AG09309 (cell line): Measurements from ENCODE around the gene WDFY2.

Source experiments
- DNase-seq: peaks from one replicate; pipeline ENCODE4 v3.0.0-alpha.2; 2010; ENCODE audit warnings: low read depth
- H3K4me3 ChIP-seq: 2 replicates; pipeline ENCODE4 v1.5.1; 2011; ENCODE audit warnings: mild to moderate bottlenecking, low read depth, low read length, moderate library complexity; ENCODE audit not compliant: control insufficient read depth
- TF ChIP-seq, protein P1 (sequence below): IDR thresholded peaks from 2 replicates; pipeline ENCODE4 v1.5.1; 2011; ENCODE audit warnings: mild to moderate bottlenecking, low read depth, low read length, inconsistent platforms; ENCODE audit not compliant: insufficient read depth, control insufficient read depth; ENCODE audit errors: missing control alignments

WDFY2 gene

DNA sequence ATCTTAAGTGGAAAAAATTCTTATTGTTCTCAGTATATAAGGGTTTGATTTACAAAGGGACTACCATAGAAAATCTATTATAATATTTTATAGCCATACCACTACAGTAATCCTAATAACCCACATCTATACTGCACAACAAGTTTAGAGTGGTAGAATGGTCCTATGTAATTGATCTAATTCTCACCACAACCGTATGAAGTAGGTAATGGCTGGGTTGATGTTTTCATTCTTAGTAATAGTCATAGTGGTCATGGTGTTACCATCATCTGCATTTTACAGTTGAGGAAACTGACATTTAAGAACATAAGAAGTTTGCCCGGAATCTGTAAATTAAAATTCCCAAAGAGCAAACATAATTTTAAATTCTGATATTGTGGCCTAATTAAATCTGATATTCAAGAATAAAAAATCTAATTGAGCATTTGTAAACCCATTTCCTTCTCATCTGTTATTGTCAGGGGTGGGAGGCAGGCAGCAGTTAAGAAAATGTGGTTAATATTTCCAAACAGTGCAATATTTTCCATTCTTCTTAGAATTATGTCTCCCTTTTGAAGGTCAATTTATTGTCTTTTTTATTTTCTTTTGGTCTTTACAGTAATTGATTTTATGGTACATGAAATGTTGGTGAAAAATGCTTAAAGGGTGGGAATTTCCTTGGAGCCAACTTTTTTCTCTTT, 154.1 kb downstream of the WDFY2 start:
- no peak for DNase-seq
- TF ChIP-seq, protein P1, sequence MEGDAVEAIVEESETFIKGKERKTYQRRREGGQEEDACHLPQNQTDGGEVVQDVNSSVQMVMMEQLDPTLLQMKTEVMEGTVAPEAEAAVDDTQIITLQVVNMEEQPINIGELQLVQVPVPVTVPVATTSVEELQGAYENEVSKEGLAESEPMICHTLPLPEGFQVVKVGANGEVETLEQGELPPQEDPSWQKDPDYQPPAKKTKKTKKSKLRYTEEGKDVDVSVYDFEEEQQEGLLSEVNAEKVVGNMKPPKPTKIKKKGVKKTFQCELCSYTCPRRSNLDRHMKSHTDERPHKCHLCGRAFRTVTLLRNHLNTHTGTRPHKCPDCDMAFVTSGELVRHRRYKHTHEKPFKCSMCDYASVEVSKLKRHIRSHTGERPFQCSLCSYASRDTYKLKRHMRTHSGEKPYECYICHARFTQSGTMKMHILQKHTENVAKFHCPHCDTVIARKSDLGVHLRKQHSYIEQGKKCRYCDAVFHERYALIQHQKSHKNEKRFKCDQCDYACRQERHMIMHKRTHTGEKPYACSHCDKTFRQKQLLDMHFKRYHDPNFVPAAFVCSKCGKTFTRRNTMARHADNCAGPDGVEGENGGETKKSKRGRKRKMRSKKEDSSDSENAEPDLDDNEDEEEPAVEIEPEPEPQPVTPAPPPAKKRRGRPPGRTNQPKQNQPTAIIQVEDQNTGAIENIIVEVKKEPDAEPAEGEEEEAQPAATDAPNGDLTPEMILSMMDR, result no peak

DNA sequence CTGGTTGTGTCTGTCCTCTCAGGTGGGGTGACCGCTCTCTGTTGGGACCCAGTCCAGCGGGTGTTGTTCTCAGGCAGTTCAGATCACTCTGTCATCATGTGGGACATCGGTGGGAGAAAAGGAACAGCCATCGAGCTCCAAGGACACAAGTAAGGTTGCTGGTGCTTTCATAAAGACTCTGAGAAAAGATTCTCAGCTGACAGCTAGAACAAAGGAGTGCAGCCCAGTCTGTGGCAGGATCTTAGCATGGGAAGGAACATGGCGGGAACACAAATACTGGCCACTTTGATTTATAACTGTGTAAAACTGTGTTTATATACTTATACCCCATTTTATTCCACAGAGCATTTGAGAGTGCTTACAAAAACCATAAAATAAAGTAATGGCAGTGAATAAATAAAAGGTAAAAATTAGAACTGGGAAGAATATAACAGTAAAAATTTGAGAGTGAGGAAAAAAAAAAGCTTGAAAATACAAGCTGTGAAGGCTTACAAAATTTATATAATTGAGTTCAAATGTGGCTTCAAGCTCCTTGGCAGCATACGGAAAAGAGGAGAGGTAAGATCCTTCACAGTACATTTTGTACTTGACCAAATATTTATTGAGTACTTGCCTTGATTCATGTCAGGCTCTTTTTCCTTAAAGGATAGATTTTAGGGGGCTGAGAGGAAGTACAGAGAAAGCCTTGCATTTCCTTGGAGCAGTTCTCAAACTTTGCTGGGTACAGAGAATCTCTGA, 154.9 kb downstream of the WDFY2 start:
- TF ChIP-seq, protein P1, result no peak
- H3K4me3 ChIP-seq, result no peak overlapping the region
- DNase-seq, result no peak

More for the DNA sequence above, 154.1 kb downstream of the WDFY2 start:
- no peak overlapping the region for H3K4me3 ChIP-seq

DNA sequence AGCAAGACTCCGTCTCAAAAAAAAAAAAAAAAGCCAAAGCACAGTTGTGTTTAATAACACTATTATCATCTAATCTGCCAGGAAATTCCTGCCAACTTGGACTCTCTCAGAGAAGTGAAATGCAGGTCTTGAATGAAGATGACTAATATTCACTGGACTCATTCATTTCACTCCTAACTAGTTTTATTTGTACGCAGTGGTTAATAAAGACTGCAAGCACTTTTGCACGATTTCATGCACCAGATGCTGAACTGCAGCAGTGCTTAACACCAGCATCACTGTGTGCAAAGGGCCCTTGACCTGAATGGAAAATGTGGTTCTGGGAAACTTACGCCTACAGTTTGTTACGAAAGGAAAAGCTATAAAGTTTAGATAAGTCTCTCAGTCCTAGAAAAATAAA, 156.4 kb downstream of the WDFY2 start:
- DNase-seq, result peak; percentile 77
- TF ChIP-seq, protein P1, result no peak
- no peak overlapping the region for H3K4me3 ChIP-seq

DNA sequence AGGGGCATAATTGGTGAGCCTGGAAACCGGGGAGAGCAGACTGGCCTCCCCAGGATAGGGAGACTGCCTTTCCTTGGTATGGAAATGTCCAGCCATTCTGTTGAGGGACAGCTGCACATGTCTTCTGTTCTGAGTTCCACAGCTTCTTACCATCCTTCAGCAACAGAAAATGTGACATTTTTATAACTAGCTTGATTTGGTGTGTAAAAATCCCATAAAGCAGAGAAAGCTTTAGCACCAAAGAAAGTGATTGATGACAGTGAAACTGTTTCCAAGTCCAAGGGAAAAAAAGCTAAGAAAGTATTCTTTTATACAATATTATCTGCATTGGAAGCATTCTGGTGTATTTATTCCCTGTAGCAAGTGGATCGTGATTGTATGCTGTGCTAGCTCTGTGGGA, 157.8 kb downstream of the WDFY2 start:
- TF ChIP-seq, protein P1, result no peak
- H3K4me3 ChIP-seq, result no peak overlapping the region
- DNase-seq, result no peak

DNA sequence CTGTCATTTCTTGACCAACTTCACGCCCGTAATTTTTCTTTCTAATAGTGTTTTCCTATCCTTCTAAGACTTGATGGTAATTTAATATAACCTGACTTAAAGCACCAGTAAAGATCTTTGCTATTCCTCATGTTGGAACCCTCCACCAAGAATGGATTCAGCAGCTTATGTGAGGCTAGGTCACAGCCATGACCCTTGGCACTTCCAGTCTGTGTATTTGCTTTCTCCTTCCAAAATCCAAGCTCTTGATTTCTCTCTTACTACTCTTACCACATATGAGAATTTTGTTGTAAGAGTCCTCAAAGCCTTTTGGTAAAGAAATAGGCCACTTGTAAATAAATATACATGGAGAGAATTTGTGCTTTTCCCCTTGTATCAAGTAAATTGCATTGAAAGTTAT, 158.3 kb downstream of the WDFY2 start:
- no peak overlapping the region for H3K4me3 ChIP-seq
- TF ChIP-seq, protein P1, result no peak
- no peak for DNase-seq

DNA sequence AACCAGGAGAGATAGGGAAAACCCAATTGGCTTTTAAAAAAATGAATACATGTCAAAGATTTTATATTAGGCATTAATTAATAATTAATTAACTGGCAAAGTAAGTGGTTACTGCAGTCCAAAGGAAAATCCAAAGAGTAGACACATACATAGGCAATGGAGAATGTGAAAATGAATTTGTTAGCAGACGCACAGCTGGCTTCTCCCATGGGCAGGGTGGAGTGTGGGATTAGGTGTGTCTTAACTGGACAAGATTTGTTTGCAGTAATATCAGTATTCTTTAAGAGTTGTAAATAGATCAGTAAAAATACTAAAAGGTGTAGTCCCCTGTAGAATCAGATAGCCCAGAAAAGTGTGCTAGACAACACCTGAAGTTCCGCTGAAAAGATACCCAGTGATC, 161.0 kb downstream of the WDFY2 start:
- TF ChIP-seq, protein P1, result no peak
- no peak for DNase-seq
- H3K4me3 ChIP-seq, result no peak overlapping the region
